Esophagus muscularis mucosa (tissue), 4 donors: ENCODE data around the gene TRPV4. TPM values are rescaled to one million over a fixed set of nuclear protein-coding genes. Genes with fewer than 3 reads are reported as not detected.

Experiments used
- DNase-seq: peaks from one replicate; pipeline ENCODE4 v3.0.0-alpha.2; 2017; ENCODE audit errors: extremely low spot score
- H3K27ac ChIP-seq, 4 donors: fragments of 200-600 bp; sonication (generic); replicated peaks in 1 of 4; 1 replicate in 3 of 4; 2 replicates in 1 of 4; pipeline ENCODE4 v1.5.1; 2016 to 2019; ENCODE audit warnings: mild to moderate bottlenecking in 1 of 4
- H3K27me3 ChIP-seq, 4 donors: fragments of 200-600 bp; sonication (generic); one replicate each; pipeline versions ENCODE4 v1.5.1 to v1.6.0; 2016 to 2019
- H3K36me3 ChIP-seq, 4 donors: fragments of 200-600 bp; sonication (generic); one replicate each; pipeline ENCODE4 v1.5.1; 2016 to 2019
- H3K4me1 ChIP-seq, 4 donors: fragments of 200-600 bp; sonication (generic); one replicate each; pipeline ENCODE4 v1.5.1; 2016 to 2019
- H3K4me3 ChIP-seq, 4 donors: fragments of 200-600 bp; sonication (generic); 1 replicate in 2 of 4; 2 replicates in 2 of 4; pipeline ENCODE4 v1.5.1; 2016 to 2019; ENCODE audit warnings: mild to moderate bottlenecking in 4 of 4, moderate library complexity in 1 of 4
- H3K9me3 ChIP-seq, 4 donors: fragments of 200-600 bp; sonication (generic); 1 replicate in 3 of 4; 2 replicates in 1 of 4; pipeline ENCODE4 v1.5.1; 2016 to 2019
- CTCF ChIP-seq, 3 experiments: fragments of 200-600 bp in 2 of 3; fragments of 450-650 bp in 1 of 3; sonication (generic) in 2 of 3; IDR thresholded peaks; one replicate each; pipeline ENCODE4 v1.5.1; 2017 to 2019; ENCODE audit warnings: antibody characterized with exemption in 3 of 3, mild to moderate bottlenecking in 2 of 3, moderate library complexity in 1 of 3
- EP300 ChIP-seq: sonication (generic); formaldehyde crosslinking; IDR thresholded peaks from one replicate; pipeline ENCODE4 v1.6.1; 2017; ENCODE audit warnings: antibody characterized with exemption
- POLR2A ChIP-seq: fragments of 450-650 bp; IDR thresholded peaks from one replicate; pipeline ENCODE4 v1.6.1; 2017; ENCODE audit warnings: antibody characterized with exemption, moderate library complexity, mild to moderate bottlenecking, low read depth
- POLR2AphosphoS5 ChIP-seq, 2 donors: sonication (generic); formaldehyde crosslinking; IDR thresholded peaks; one replicate each; pipeline ENCODE4 v1.6.1; 2017; ENCODE audit warnings: antibody characterized with exemption in 2 of 2
- WGBS: methylation state at CpG from one replicate; pipeline ENCODE4 v1.1.5; 2018; 5-methylcytosine and 5-hydroxymethylcytosine counted together
- intact Hi-C: fragments of 100-400 bp; cut with DNase I; formaldehyde crosslinking; loops from one replicate; pipeline ENCODE4 v1.15.1; 2023
- total RNA-seq, 4 donors: library from RNA; depleted of rRNA; stranded (reverse); fragments of >200 nt; gene quantifications; one replicate each; pipeline versions ENCODE4 v1.1.0 to v1.2.1, GENCODE V29; 2016

Gene TRPV4
- total RNA-seq, 4 donors from 2014 or later: under 0.01 to 0.63 (median 0.35) TPM

- no peak overlapping the region for H3K4me3 ChIP-seq
- TF ChIP-seq EP300 (no peak), CTCF (IDR thresholded peaks at IDR 0.05) (no peak), POLR2A (no peak), POLR2AphosphoS5 (IDR thresholded peaks at IDR 0.05) (no peak)
- WGBS: 78% methylated on average over 10 of the region's 10 CpGs
- intact Hi-C loops: no loop called here
- no peak overlapping the region for H3K27ac ChIP-seq
- no peaks in the 10 kb centered on the region for H3K36me3 ChIP-seq
- DNase-seq: no peak
- H3K4me1 ChIP-seq: peaks cover 2 to 18% (median 11%) of the 10 kb centered on the region in 4 donors
- H3K27me3 ChIP-seq: peaks cover 4 to 63% (median 6%) of the 10 kb centered on the region in 4 donors
- no peaks in the 10 kb centered on the region for H3K9me3 ChIP-seq
Observed at GRCh38 chr12:109829667-109830066, 3.5 kb downstream of the TRPV4 start.

GRCh38 chr12:109828754-109829511 lies 4.3 kb downstream of the TRPV4 start:
- H3K36me3 ChIP-seq: no peaks in the 10 kb centered on the region
- 86% methylated on average over 2 of the region's 3 CpGs for WGBS
- DNase-seq: no peak
- H3K4me1 ChIP-seq: peaks cover 2 to 18% (median 11%) of the 10 kb centered on the region in 4 donors
- intact Hi-C loops: no loop called here
- H3K4me3 ChIP-seq: no peak overlapping the region
- H3K27ac ChIP-seq: peak overlapping the region in 2 of 4 donors; percentile 41 to 46
- H3K27me3 ChIP-seq: peaks cover 4 to 59% (median 6%) of the 10 kb centered on the region in 4 donors
- H3K9me3 ChIP-seq: no peaks in the 10 kb centered on the region
- TF ChIP-seq EP300 (no peak), POLR2A (no peak), CTCF (IDR thresholded peaks at IDR 0.05) (no peak), POLR2AphosphoS5 (IDR thresholded peaks at IDR 0.05) (no peak)

- intact Hi-C loops: no loop called here
- peak overlapping the region in 2 of 4 donors; percentile 41 to 46 for H3K27ac ChIP-seq
- H3K4me3 ChIP-seq: no peak overlapping the region
- H3K9me3 ChIP-seq: no peaks in the 10 kb centered on the region
- H3K27me3 ChIP-seq: peaks cover under 1 to 49% (median 6%) of the 10 kb centered on the region in 4 donors
- TF ChIP-seq EP300: no peak
- no peak for TF ChIP-seq POLR2A
- no peak for TF ChIP-seq CTCF (IDR thresholded peaks at IDR 0.05)
- TF ChIP-seq POLR2AphosphoS5 (IDR thresholded peaks at IDR 0.05): no peak
- peaks cover 0 to 9% (median 2%) of the 10 kb centered on the region in 4 donors for H3K4me1 ChIP-seq
- no peak for DNase-seq
- WGBS: 69% methylated on average over 19 of the region's 19 CpGs
- H3K36me3 ChIP-seq: no peaks in the 10 kb centered on the region
Observed at GRCh38 chr12:109827566-109828550, 5.3 kb downstream of the TRPV4 start.

DNA sequence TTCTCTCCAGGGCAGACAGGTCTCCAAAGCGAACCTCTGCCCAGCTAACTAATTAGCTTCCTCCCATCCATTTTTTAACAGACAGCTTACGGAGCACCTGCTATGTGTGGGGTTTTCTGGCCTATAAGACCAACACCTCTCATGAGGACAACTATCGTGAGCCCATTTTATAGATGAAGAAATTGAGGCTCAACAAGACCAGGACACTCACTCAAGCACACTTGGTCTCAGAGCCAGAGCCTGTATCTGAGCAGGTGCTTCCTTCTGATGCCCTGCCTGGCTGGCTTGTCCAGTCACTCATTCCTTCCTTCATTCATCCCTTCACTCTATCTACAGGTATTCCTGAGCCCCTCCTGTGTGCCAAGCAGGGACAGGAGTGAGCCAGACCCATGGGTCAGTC lies 6.1 kb downstream of the TRPV4 start:
- WGBS: 93% methylated on average over 3 of the region's 3 CpGs
- Histone ChIP-seq H3K9me3 (no peaks in the 10 kb centered on the region), H3K27ac (no peak overlapping the region), H3K27me3 (peaks cover 0 to 41% (median under 1%) of the 10 kb centered on the region in 4 donors), H3K4me3 (no peak overlapping the region), H3K4me1 (peaks cover 0 to 1% (median 0%) of the 10 kb centered on the region in 4 donors), H3K36me3 (no peaks in the 10 kb centered on the region)
- intact Hi-C loops: no loop called here
- DNase-seq: no peak
- no peak for TF ChIP-seq EP300
- no peak for TF ChIP-seq POLR2A
- no peak for TF ChIP-seq POLR2AphosphoS5 (IDR thresholded peaks at IDR 0.05)
- no peak for TF ChIP-seq CTCF (IDR thresholded peaks at IDR 0.05)
